Rectal smooth muscle tissue (tissue), 1 donor: Measurements from ENCODE around the gene GSTM4.
A peak's percentile ranks its signal among the peaks of the same experiment; 100 is the strongest.

Experiments
- H3K27ac ChIP-seq: one replicate; pipeline ENCODE4 v1.7.0; 2013; ENCODE audit warnings: low read depth, low read length, inconsistent platforms
- H3K27me3 ChIP-seq: one replicate; pipeline ENCODE4 v1.7.0; 2013; ENCODE audit warnings: low read length; ENCODE audit not compliant: control insufficient read depth, insufficient read depth
- H3K36me3 ChIP-seq: one replicate; pipeline ENCODE4 v1.7.0; 2013; ENCODE audit warnings: low read length; ENCODE audit not compliant: control insufficient read depth, insufficient read depth
- H3K4me1 ChIP-seq: one replicate; pipeline ENCODE4 v1.7.0; 2013; ENCODE audit warnings: low read length; ENCODE audit not compliant: control insufficient read depth, insufficient read depth
- H3K4me3 ChIP-seq: one replicate; pipeline ENCODE4 v1.7.0; 2013; ENCODE audit warnings: low read length
- H3K9ac ChIP-seq: one replicate; pipeline ENCODE4 v1.7.0; 2013; ENCODE audit warnings: low read length

Gene GSTM4

GRCh38 chr1:109620401-109620791, 35.5 kb upstream of the GSTM4 start:
- peak overlapping the region; percentile 92 for H3K4me3 ChIP-seq
- no peaks in the 10 kb centered on the region for H3K27me3 ChIP-seq
- peaks cover 6% of the 10 kb centered on the region for H3K4me1 ChIP-seq
- H3K36me3 ChIP-seq = no peaks in the 10 kb centered on the region
- peak overlapping the region; percentile 72 for H3K27ac ChIP-seq
- peak overlapping the region; percentile 57 for H3K9ac ChIP-seq

GRCh38 chr1:109620841-109621286, 35.0 kb upstream of the GSTM4 start:
- peaks cover 6% of the 10 kb centered on the region for H3K4me1 ChIP-seq
- peak overlapping the region; percentile 92 for H3K4me3 ChIP-seq
- H3K27ac ChIP-seq = peak overlapping the region; percentile 72
- peak overlapping the region; percentile 57 for H3K9ac ChIP-seq
- no peaks in the 10 kb centered on the region for H3K27me3 ChIP-seq
- H3K36me3 ChIP-seq = peaks cover under 1% of the 10 kb centered on the region

- Histone ChIP-seq H3K4me1 (peaks cover 6% of the 10 kb centered on the region), H3K27ac (no peak overlapping the region), H3K4me3 (peak overlapping the region; percentile 92), H3K9ac (peak overlapping the region; percentile 43), H3K36me3 (peaks cover 3% of the 10 kb centered on the region), H3K27me3 (no peaks in the 10 kb centered on the region)
Observed at GRCh38 chr1:109621379-109622136, 34.3 kb upstream of the GSTM4 start.

- Histone ChIP-seq H3K27ac (no peak overlapping the region), H3K9ac (no peak overlapping the region), H3K4me1 (peaks cover 6% of the 10 kb centered on the region), H3K36me3 (peaks cover 5% of the 10 kb centered on the region), H3K4me3 (no peak overlapping the region), H3K27me3 (no peaks in the 10 kb centered on the region)
Observed at GRCh38 chr1:109622137-109622892, 33.6 kb upstream of the GSTM4 start.

- Histone ChIP-seq H3K4me1 (peaks cover 6% of the 10 kb centered on the region), H3K27me3 (no peaks in the 10 kb centered on the region), H3K9ac (no peak overlapping the region), H3K27ac (no peak overlapping the region), H3K36me3 (peaks cover 10% of the 10 kb centered on the region), H3K4me3 (no peak overlapping the region)
Observed at GRCh38 chr1:109622895-109623294, 33.0 kb upstream of the GSTM4 start.

DNA sequence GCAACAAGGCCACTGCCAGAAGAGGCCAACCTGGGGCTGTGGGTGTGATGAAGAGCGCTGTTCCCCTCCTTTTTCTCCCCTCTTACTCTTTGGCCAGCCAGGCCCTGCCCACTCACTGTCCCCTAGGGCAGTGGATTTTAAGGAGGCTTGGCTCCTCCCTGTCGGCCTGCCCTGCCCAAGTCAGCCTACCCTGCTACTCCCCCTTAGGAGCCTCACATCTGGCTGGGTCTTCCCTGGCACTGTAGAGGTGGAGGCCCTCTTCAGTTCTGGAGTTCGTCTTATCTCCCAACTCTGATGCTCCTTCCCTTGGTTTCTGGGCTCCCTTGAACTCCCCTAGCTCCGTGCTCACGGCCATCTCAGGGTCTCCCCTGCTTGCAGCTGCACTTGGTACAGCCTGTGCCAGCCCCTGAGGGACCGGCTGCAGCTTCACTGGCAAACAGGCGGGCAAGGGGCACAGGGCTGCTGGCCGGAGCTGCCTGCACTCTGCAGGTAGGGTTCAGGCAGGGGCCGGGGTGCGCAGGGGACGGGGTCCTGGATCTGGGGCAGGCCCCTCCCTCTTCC, 32.2 kb upstream of the GSTM4 start:
- no peaks in the 10 kb centered on the region for H3K27me3 ChIP-seq
- no peak overlapping the region for H3K4me3 ChIP-seq
- H3K36me3 ChIP-seq = peaks cover 18% of the 10 kb centered on the region
- no peak overlapping the region for H3K9ac ChIP-seq
- H3K4me1 ChIP-seq = peaks cover 6% of the 10 kb centered on the region
- no peak overlapping the region for H3K27ac ChIP-seq

DNA sequence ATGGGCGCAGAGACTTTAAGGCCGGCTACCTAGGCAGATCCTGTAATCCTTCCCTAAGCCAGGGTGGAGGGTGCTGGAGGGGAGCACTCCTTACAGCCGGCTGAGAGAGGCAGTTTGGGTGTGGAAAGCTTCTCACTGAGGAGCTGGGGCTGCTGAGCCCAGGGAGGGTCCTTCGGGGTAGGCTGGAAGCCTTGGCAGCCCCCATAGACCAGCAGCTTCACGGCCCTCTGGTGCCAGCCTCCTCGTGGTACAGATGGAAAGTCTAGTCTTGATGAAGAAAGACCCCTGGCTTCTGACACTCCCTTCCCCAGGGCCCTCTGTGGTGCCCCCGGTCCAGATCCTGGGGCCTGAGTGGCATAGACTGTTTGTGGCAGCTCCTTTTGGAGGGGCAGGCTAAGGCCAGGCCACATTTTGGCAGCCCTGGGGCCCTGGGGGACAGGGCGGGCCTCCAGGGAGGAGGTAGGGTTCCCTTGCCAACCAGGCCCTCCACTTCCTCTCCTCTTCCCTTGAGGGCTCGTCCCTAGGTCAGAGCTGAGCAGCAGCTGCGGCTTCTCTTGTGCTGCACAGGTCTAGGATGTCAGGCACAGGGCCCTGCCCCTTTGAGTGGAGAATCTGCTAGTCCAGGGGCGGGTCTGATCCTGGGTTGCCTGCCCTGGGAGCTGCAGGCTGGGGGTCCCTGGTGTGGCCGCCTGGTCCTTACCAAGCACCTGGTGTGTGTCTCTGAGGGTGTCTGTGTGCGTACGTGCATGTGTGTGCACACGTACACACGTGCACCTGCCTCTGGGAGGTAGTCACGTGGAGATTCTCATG, 31.5 kb upstream of the GSTM4 start:
- no peak overlapping the region for H3K9ac ChIP-seq

DNA sequence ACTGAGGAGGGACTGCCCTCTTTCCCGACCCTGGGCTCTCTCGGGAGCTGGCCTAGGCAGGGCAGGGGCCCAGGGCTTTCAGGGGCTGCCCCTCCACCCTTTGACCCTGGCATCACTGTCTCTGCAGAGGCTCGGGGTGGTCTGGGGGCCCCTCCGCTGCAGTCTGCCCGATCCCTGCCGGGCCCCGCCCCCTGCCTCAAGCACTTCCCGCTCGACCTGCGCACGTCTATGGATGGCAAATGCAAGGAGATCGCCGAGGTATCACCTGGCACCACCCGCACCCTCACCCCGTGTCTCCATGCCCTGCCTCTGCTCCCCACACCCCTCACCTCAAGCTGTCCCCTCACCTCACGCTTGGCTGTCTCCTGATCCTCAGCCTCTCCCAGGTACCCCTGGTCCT, 30.7 kb upstream of the GSTM4 start:
- Histone ChIP-seq H3K27me3 (no peaks in the 10 kb centered on the region), H3K4me1 (peaks cover 3% of the 10 kb centered on the region), H3K4me3 (no peak overlapping the region), H3K27ac (no peak overlapping the region), H3K9ac (no peak overlapping the region), H3K36me3 (peaks cover 29% of the 10 kb centered on the region)

More for the DNA sequence above, 31.5 kb upstream of the GSTM4 start:
- Histone ChIP-seq H3K27me3 (no peaks in the 10 kb centered on the region), H3K4me1 (peaks cover 5% of the 10 kb centered on the region), H3K4me3 (no peak overlapping the region), H3K36me3 (peaks cover 25% of the 10 kb centered on the region), H3K27ac (no peak overlapping the region)

DNA sequence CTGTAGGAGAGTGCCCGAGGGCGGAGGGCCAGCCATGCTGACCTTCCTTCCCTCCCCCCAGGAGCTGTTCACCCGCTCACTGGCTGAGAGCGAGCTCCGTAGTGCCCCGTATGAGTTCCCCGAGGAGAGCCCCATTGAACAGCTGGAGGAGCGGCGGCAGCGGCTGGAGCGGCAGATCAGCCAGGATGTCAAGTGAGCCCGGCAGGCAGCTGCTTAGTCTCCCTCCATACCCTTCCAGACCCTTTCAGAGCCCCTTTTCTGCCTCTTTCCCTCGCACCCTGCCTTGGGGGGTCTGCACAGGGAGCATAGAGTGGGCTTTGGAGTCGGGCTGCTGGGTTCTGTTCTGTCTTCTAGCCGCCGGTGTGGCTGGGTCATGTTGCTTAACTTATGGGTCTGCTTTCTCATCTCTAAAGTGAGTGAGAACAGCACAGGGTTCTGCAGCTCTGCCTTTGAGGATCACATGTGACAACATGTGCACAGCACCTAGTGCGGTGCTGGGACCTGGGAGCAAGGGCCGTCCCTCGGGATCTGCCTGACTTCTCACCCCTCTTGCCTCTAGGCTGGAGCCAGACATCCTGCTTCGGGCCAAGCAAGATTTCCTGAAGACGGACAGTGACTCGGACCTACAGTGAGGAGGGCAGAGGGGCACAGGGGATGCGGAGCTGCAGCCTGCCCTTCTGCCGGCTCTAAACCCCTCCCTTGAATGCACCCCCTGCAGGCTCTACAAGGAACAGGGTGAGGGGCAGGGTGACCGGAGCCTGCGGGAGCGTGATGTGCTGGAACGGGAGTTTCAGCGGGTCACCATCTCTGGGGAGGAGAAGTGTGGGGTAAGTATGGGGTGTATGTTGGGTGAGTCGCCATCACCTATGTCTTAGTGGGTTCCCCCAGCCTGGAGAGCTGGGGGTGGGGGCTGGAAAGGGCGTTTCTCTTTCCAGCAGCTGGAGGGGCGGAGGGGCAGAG, 30.0 kb upstream of the GSTM4 start:
- H3K27ac ChIP-seq = no peak overlapping the region
- no peak overlapping the region for H3K4me3 ChIP-seq
- no peak overlapping the region for H3K9ac ChIP-seq
- H3K36me3 ChIP-seq = peaks cover 29% of the 10 kb centered on the region
- no peaks in the 10 kb centered on the region for H3K27me3 ChIP-seq
- H3K4me1 ChIP-seq = peaks cover 3% of the 10 kb centered on the region

GRCh38 chr1:109626682-109627408, 29.1 kb upstream of the GSTM4 start:
- Histone ChIP-seq H3K36me3 (peaks cover 32% of the 10 kb centered on the region), H3K27ac (no peak overlapping the region)

More at GRCh38 chr1:109626682-109627408, 29.1 kb upstream of the GSTM4 start:
- Histone ChIP-seq H3K9ac (no peak overlapping the region), H3K4me1 (no peaks in the 10 kb centered on the region), H3K4me3 (no peak overlapping the region), H3K27me3 (no peaks in the 10 kb centered on the region)
